ENCODE data around the gene INTS1.
A peak's percentile ranks its signal among the peaks of the same experiment; 100 is the strongest.

INTS1 gene

GRCh38 chr7:1514407-1514806 lies 10.2 kb upstream of the INTS1 start:
- no peaks in the 10 kb centered on the region for H3K9me3 ChIP-seq
- in situ Hi-C loops (cut with MboI; ENCODE audit: low sequenced_read_pairs) = no loop called here
- H3K27me3 ChIP-seq (ENCODE audit: low read depth) = no peaks in the 10 kb centered on the region
- H3K36me3 ChIP-seq (replicated peaks) = no peaks in the 10 kb centered on the region
- H3K4me1 ChIP-seq = no peaks in the 10 kb centered on the region
- no peak overlapping the region for H3K4me3 ChIP-seq
- no peak for DNase-seq (ENCODE audit: low spot score in 2 of 2)

GRCh38 chr7:1513657-1514095 lies 9.5 kb upstream of the INTS1 start:
- DNase-seq (ENCODE audit: low spot score in 2 of 2) = no peak
- Histone ChIP-seq H3K4me3 (no peak overlapping the region), H3K4me1 (no peaks in the 10 kb centered on the region), H3K36me3 (replicated peaks) (no peaks in the 10 kb centered on the region), H3K27me3 (ENCODE audit: low read depth) (no peaks in the 10 kb centered on the region), H3K9me3 (no peaks in the 10 kb centered on the region)
- in situ Hi-C loops (cut with MboI; ENCODE audit: low sequenced_read_pairs) = no loop called here

GRCh38 chr7:1512781-1513656 lies 8.8 kb upstream of the INTS1 start:
- Histone ChIP-seq H3K4me3 (no peak overlapping the region), H3K4me1 (no peaks in the 10 kb centered on the region)

GRCh38 chr7:1511444-1512422 lies 7.5 kb upstream of the INTS1 start:
- H3K4me3 ChIP-seq = no peak overlapping the region
- no peak for DNase-seq (ENCODE audit: low spot score in 2 of 2)
- no peaks in the 10 kb centered on the region for H3K27me3 ChIP-seq (ENCODE audit: low read depth)
- H3K4me1 ChIP-seq = peaks cover 2% of the 10 kb centered on the region; the same call in 1 of the 2 replicates
- no peaks in the 10 kb centered on the region for H3K9me3 ChIP-seq
- in situ Hi-C loops (cut with MboI; ENCODE audit: low sequenced_read_pairs) = no loop called here
- H3K36me3 ChIP-seq (replicated peaks) = no peaks in the 10 kb centered on the region

More at GRCh38 chr7:1512781-1513656, 8.8 kb upstream of the INTS1 start:
- Histone ChIP-seq H3K36me3 (replicated peaks) (no peaks in the 10 kb centered on the region), H3K9me3 (no peaks in the 10 kb centered on the region), H3K27me3 (ENCODE audit: low read depth) (no peaks in the 10 kb centered on the region)
- no peak for DNase-seq (ENCODE audit: low spot score in 2 of 2)
- in situ Hi-C loops (cut with MboI; ENCODE audit: low sequenced_read_pairs) = no loop called here

GRCh38 chr7:1510780-1511154 lies 6.6 kb upstream of the INTS1 start:
- Histone ChIP-seq H3K4me1 (peaks cover 4% of the 10 kb centered on the region; the same call in 1 of the 2 replicates), H3K27me3 (ENCODE audit: low read depth) (no peaks in the 10 kb centered on the region), H3K4me3 (no peak overlapping the region), H3K36me3 (replicated peaks) (no peaks in the 10 kb centered on the region), H3K9me3 (no peaks in the 10 kb centered on the region)
- DNase-seq (ENCODE audit: low spot score in 2 of 2) = no peak
- in situ Hi-C loops (cut with MboI; ENCODE audit: low sequenced_read_pairs) = no loop called here

- Histone ChIP-seq H3K9me3 (no peaks in the 10 kb centered on the region), H3K4me1 (peaks cover 4% of the 10 kb centered on the region; the same call in 1 of the 2 replicates), H3K36me3 (replicated peaks) (no peaks in the 10 kb centered on the region), H3K4me3 (no peak overlapping the region), H3K27me3 (ENCODE audit: low read depth) (no peaks in the 10 kb centered on the region)
- no peak for DNase-seq (ENCODE audit: low spot score in 2 of 2)
- in situ Hi-C loops (cut with MboI; ENCODE audit: low sequenced_read_pairs) = no loop called here
These were observed 5.0 kb upstream of the INTS1 start for GRCh38 chr7:1509226-1509625.

GRCh38 chr7:1508277-1508758 lies 4.1 kb upstream of the INTS1 start:
- H3K9me3 ChIP-seq = no peaks in the 10 kb centered on the region
- no peaks in the 10 kb centered on the region for H3K27me3 ChIP-seq (ENCODE audit: low read depth)
- peaks cover 4% of the 10 kb centered on the region for H3K4me1 ChIP-seq
- DNase-seq (ENCODE audit: low spot score in 2 of 2) = no peak
- H3K4me3 ChIP-seq = no peak overlapping the region
- in situ Hi-C loops (cut with MboI; ENCODE audit: low sequenced_read_pairs) = no loop called here
- H3K36me3 ChIP-seq (replicated peaks) = 0 out of 2 replicates have a peak, but pooled peaks cover 2% of the 10 kb centered on the region

- Histone ChIP-seq H3K36me3 (replicated peaks) (peaks cover 20% of the 10 kb centered on the region), H3K4me1 (peaks cover 7% of the 10 kb centered on the region), H3K9me3 (no peaks in the 10 kb centered on the region), H3K4me3 (no peak overlapping the region), H3K27me3 (ENCODE audit: low read depth) (no peaks in the 10 kb centered on the region)
- in situ Hi-C loops (cut with MboI; ENCODE audit: low sequenced_read_pairs) = no loop called here
- no peak for DNase-seq (ENCODE audit: low spot score in 2 of 2)
These were observed 1.8 kb upstream of the INTS1 start for GRCh38 chr7:1505731-1506550.

- Histone ChIP-seq H3K27me3 (ENCODE audit: low read depth) (no peaks in the 10 kb centered on the region), H3K9me3 (no peaks in the 10 kb centered on the region), H3K4me1 (peaks cover 7% of the 10 kb centered on the region), H3K36me3 (replicated peaks) (peaks cover 31% of the 10 kb centered on the region), H3K4me3 (peak overlapping the region; percentile 86)
- DNase-seq (ENCODE audit: low spot score in 2 of 2) = no peak
- in situ Hi-C loops (cut with MboI; ENCODE audit: low sequenced_read_pairs) = no loop called here
These were observed 799 bp downstream of the INTS1 start for GRCh38 chr7:1503390-1503789.

- Histone ChIP-seq H3K27me3 (ENCODE audit: low read depth) (no peaks in the 10 kb centered on the region), H3K4me1 (peaks cover 7% of the 10 kb centered on the region), H3K9me3 (no peaks in the 10 kb centered on the region), H3K36me3 (replicated peaks) (peaks cover 36% of the 10 kb centered on the region), H3K4me3 (peak overlapping the region; percentile 86)
- no peak for DNase-seq (ENCODE audit: low spot score in 2 of 2)
- in situ Hi-C loops (cut with MboI; ENCODE audit: low sequenced_read_pairs) = no loop called here
These were observed 1.3 kb downstream of the INTS1 start for GRCh38 chr7:1502845-1503244.

GRCh38 chr7:1501487-1502270 lies 2.5 kb downstream of the INTS1 start:
- Histone ChIP-seq H3K36me3 (replicated peaks) (peaks cover 43% of the 10 kb centered on the region), H3K9me3 (no peaks in the 10 kb centered on the region), H3K4me1 (peaks cover 5% of the 10 kb centered on the region), H3K27me3 (ENCODE audit: low read depth) (no peaks in the 10 kb centered on the region), H3K4me3 (no peak overlapping the region)
- DNase-seq (ENCODE audit: low spot score in 2 of 2) = no peak
- in situ Hi-C loops (cut with MboI; ENCODE audit: low sequenced_read_pairs) = no loop called here

- peaks cover 49% of the 10 kb centered on the region for H3K36me3 ChIP-seq (replicated peaks)
- DNase-seq (ENCODE audit: low spot score in 2 of 2) = no peak
- in situ Hi-C loops (cut with MboI; ENCODE audit: low sequenced_read_pairs) = no loop called here
- H3K9me3 ChIP-seq = no peaks in the 10 kb centered on the region
- no peak overlapping the region for H3K4me3 ChIP-seq
- H3K27me3 ChIP-seq (ENCODE audit: low read depth) = no peaks in the 10 kb centered on the region
- peaks cover 4% of the 10 kb centered on the region for H3K4me1 ChIP-seq
These were observed 4.0 kb downstream of the INTS1 start for GRCh38 chr7:1500064-1500807.
